ENCODE measurements around the gene SERGEF. TPM values are rescaled to one million over a fixed set of nuclear protein-coding genes. Genes with fewer than 3 reads are reported as not detected.

The SERGEF gene
- total RNA-seq, 2 experiments from 2014 or later: 44.3 to 47.2 TPM

GRCh38 chr11:17798253-17798652, 214.6 kb downstream of the SERGEF start:
- H3K27me3 Mint-ChIP-seq: no peaks in the 10 kb centered on the region
- H3K9me3 Mint-ChIP-seq: peaks cover 2% of the 10 kb centered on the region
- peaks cover 3% of the 10 kb centered on the region for H3K36me3 Mint-ChIP-seq
- no peaks in the 10 kb centered on the region for H3K4me1 Mint-ChIP-seq
- POLR2A ChIA-PET: no interaction called here
- no peak for ATAC-seq (ENCODE audit: low read depth)
- no peak overlapping the region for H3K4me3 Mint-ChIP-seq
- H3K27ac Mint-ChIP-seq: no peak overlapping the region
- DNase-seq: no peak

- Mint-ChIP-seq H3K27me3 (no peaks in the 10 kb centered on the region), H3K9me3 (peaks cover 2% of the 10 kb centered on the region)
- ATAC-seq (ENCODE audit: low read depth): no peak
Measured at GRCh38 chr11:17796154-17796553, 216.7 kb downstream of the SERGEF start.

DNA sequence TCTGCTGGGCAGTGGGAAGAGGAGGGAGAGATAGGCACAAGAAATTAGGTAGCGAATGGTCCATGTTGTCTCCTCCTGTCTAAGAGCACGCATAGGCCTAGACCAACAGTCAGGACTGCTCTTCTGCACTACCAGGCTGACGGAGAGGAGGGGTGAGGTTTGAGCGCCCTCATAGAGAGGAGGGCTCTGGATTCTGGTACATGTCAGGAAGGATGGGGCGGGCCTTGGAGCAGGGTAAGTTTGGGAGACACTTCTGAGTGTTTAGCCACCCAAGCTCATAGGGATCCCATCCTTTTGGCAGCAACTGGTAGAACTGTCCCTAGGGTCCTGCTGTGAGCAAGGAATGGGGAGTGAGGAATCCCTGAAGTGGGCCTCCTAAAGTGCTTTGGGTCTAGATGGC, 217.9 kb downstream of the SERGEF start:
- ATAC-seq (ENCODE audit: low read depth): no peak
- POLR2A ChIA-PET: no interaction called here

More at GRCh38 chr11:17796154-17796553, 216.7 kb downstream of the SERGEF start:
- H3K4me1 Mint-ChIP-seq: no peaks in the 10 kb centered on the region
- no peak overlapping the region for H3K27ac Mint-ChIP-seq
- DNase-seq: no peak
- peaks cover 3% of the 10 kb centered on the region for H3K36me3 Mint-ChIP-seq
- no peak overlapping the region for H3K4me3 Mint-ChIP-seq
- POLR2A ChIA-PET: no interaction called here

DNA sequence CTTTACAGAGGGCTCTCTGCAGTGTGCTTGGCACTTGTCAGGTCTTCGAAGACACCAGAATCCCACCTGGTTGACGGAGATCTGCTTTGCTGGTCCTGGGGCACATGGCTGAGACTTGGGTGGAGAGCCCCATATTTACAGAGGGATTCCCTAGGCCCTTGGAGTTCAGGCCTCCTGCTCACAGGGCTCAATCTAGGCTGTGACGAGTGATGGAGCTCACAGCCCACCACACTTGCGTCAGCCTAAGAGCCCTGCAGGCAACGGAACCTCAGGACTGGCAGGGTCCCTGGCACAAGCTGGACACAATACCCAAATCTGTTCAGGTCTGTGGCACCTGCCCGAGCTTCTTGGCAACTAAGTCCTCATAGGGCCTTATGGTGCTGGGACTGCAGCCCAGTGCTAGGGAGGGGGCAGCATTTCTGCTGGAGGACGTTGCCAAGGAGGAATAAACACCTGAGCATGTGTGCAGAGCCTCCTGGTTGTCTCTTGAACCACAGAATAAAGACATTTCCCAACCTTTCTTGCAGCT, 219.1 kb downstream of the SERGEF start:
- Mint-ChIP-seq H3K36me3 (no peaks in the 10 kb centered on the region), H3K4me1 (no peaks in the 10 kb centered on the region), H3K4me3 (no peak overlapping the region), H3K27ac (no peak overlapping the region), H3K27me3 (no peaks in the 10 kb centered on the region), H3K9me3 (no peaks in the 10 kb centered on the region)
- ATAC-seq (ENCODE audit: low read depth): no peak
- DNase-seq: no peak
- POLR2A ChIA-PET: no interaction called here

More for the DNA sequence above, 217.9 kb downstream of the SERGEF start:
- Mint-ChIP-seq H3K36me3 (no peaks in the 10 kb centered on the region), H3K27me3 (no peaks in the 10 kb centered on the region), H3K27ac (no peak overlapping the region), H3K4me3 (no peak overlapping the region), H3K4me1 (no peaks in the 10 kb centered on the region), H3K9me3 (no peaks in the 10 kb centered on the region)
- no peak for DNase-seq

GRCh38 chr11:17792161-17792560, 220.7 kb downstream of the SERGEF start:
- no peaks in the 10 kb centered on the region for H3K4me1 Mint-ChIP-seq
- no peaks in the 10 kb centered on the region for H3K27me3 Mint-ChIP-seq
- ATAC-seq (ENCODE audit: low read depth) (no peak), DNase-seq (no peak)
- H3K4me3 Mint-ChIP-seq: no peak overlapping the region
- no peaks in the 10 kb centered on the region for H3K9me3 Mint-ChIP-seq
- no peak overlapping the region for H3K27ac Mint-ChIP-seq
- H3K36me3 Mint-ChIP-seq: peaks cover 2% of the 10 kb centered on the region
- POLR2A ChIA-PET: no interaction called here

DNA sequence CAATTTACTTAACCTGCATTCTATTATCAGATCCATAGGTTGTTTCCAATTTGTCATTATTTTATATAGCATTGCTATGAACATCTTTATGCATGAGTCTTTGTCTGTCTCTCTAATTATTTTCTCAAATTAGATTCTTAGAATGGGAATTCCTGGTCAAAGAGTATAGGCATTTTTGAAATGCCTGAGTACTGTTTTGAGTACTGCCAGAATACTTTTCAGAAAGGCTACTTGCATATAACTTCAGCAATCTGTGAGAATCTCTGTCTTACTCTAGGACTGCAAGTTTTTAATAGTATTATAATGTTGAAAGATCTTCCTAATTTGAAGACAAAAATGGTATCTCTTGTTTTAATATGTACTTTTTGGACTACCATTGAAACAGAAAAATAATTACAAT, 221.7 kb downstream of the SERGEF start:
- POLR2A ChIA-PET: no interaction called here
- Mint-ChIP-seq H3K36me3 (peaks cover 2% of the 10 kb centered on the region), H3K4me3 (no peak overlapping the region), H3K27ac (no peak overlapping the region), H3K4me1 (no peaks in the 10 kb centered on the region), H3K27me3 (no peaks in the 10 kb centered on the region), H3K9me3 (no peaks in the 10 kb centered on the region)
- no peak for ATAC-seq (ENCODE audit: low read depth)
- no peak for DNase-seq

GRCh38 chr11:17790453-17790852, 222.4 kb downstream of the SERGEF start:
- no peaks in the 10 kb centered on the region for H3K4me1 Mint-ChIP-seq
- POLR2A ChIA-PET: no interaction called here
- peaks cover 3% of the 10 kb centered on the region for H3K36me3 Mint-ChIP-seq
- no peak for ATAC-seq (ENCODE audit: low read depth)
- no peaks in the 10 kb centered on the region for H3K27me3 Mint-ChIP-seq
- DNase-seq: no peak
- H3K9me3 Mint-ChIP-seq: no peaks in the 10 kb centered on the region
- no peak overlapping the region for H3K4me3 Mint-ChIP-seq
- H3K27ac Mint-ChIP-seq: no peak overlapping the region

DNA sequence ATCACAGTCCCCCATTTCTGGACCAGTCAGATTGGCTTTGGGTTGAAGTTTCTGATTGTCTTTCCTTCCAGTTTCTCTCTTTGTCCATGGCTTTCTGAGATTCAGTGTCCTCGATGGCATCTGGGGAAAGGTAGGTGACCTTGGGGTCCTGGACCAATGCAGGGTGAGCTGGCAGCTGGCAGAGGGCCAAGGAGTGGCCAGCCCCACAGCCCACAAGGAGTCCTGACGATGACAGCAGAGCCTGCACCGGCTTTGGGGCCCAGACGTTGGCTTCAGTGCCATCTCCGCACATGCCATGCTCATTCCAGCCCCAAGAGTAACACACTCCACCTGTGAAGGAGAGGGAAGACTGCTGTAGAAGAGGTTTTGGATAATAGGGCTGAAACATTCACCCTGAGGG, 224.8 kb downstream of the SERGEF start:
- DNase-seq (no peak), ATAC-seq (ENCODE audit: low read depth) (no peak)
- H3K4me3 Mint-ChIP-seq: no peak overlapping the region

GRCh38 chr11:17786824-17787525, 225.9 kb downstream of the SERGEF start:
- no peak for DNase-seq
- Mint-ChIP-seq H3K27ac (no peak overlapping the region), H3K4me1 (no peaks in the 10 kb centered on the region), H3K4me3 (no peak overlapping the region), H3K9me3 (no peaks in the 10 kb centered on the region), H3K36me3 (peaks cover 3% of the 10 kb centered on the region), H3K27me3 (no peaks in the 10 kb centered on the region)
- no peak for ATAC-seq (ENCODE audit: low read depth)
- POLR2A ChIA-PET: no interaction called here

More for the DNA sequence above, 224.8 kb downstream of the SERGEF start:
- no peak overlapping the region for H3K27ac Mint-ChIP-seq
- no peaks in the 10 kb centered on the region for H3K27me3 Mint-ChIP-seq
- no peaks in the 10 kb centered on the region for H3K4me1 Mint-ChIP-seq
- H3K9me3 Mint-ChIP-seq: no peaks in the 10 kb centered on the region
- peaks cover 3% of the 10 kb centered on the region for H3K36me3 Mint-ChIP-seq
- POLR2A ChIA-PET: no interaction called here

DNA sequence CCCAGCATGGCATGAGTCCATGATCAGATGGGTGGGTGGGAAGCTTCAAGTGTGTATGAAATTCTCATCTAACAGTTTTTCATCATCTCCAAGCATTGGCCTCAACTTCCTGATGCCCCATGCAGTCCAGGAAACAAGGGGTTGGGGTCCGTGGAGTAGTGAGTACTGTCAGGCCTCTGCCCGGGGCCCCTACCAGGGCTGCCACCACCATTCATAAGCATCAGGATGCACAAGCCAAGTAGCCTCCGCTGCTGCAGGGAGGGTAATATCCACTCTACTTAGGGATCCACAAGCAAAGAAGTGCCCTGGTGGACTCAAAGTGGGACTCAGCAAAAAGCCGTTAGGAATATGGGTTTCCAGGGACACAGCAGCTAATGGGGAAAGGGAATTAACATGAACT, 229.0 kb downstream of the SERGEF start:
- no peak for ATAC-seq (ENCODE audit: low read depth)
- POLR2A ChIA-PET: no interaction called here

GRCh38 chr11:17782603-17783337, 230.1 kb downstream of the SERGEF start:
- Mint-ChIP-seq H3K27me3 (no peaks in the 10 kb centered on the region), H3K4me3 (no peak overlapping the region), H3K36me3 (peaks cover 3% of the 10 kb centered on the region), H3K27ac (no peak overlapping the region), H3K9me3 (no peaks in the 10 kb centered on the region), H3K4me1 (no peaks in the 10 kb centered on the region)
- ATAC-seq (ENCODE audit: low read depth): no peak
- POLR2A ChIA-PET: no interaction called here
- DNase-seq: no peak

More for the DNA sequence above, 229.0 kb downstream of the SERGEF start:
- DNase-seq: no peak
- H3K4me1 Mint-ChIP-seq: no peaks in the 10 kb centered on the region
- peaks cover 3% of the 10 kb centered on the region for H3K36me3 Mint-ChIP-seq
- no peaks in the 10 kb centered on the region for H3K9me3 Mint-ChIP-seq
- H3K27me3 Mint-ChIP-seq: no peaks in the 10 kb centered on the region
- no peak overlapping the region for H3K27ac Mint-ChIP-seq
- no peak overlapping the region for H3K4me3 Mint-ChIP-seq

DNA sequence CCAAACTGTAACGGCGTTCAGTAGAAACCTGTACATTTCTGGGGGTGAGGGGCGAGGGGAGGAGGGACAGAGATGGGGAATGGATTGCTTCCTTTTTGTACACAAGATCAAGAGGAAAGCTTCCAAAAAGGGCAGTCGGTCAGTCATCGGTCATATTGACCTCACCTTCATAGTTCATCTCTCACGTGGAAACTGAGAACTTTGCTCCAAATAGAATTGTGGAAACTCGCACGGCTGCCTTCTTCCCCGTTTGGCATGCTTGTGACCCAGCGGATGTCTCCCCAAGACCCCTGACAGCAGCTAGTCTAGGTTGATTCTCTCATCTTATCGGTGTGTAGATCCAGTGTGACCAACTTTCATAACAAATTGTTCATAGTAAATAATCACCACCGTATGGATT, 230.7 kb downstream of the SERGEF start:
- no peak overlapping the region for H3K27ac Mint-ChIP-seq
- H3K4me3 Mint-ChIP-seq: no peak overlapping the region
- H3K9me3 Mint-ChIP-seq: no peaks in the 10 kb centered on the region
- no peaks in the 10 kb centered on the region for H3K27me3 Mint-ChIP-seq
- H3K36me3 Mint-ChIP-seq: peaks cover 1% of the 10 kb centered on the region
- DNase-seq (no peak), ATAC-seq (ENCODE audit: low read depth) (no peak)
- POLR2A ChIA-PET: no interaction called here
- H3K4me1 Mint-ChIP-seq: no peaks in the 10 kb centered on the region

- H3K9me3 Mint-ChIP-seq: no peaks in the 10 kb centered on the region
- POLR2A ChIA-PET: no interaction called here
- H3K4me3 Mint-ChIP-seq: no peak overlapping the region
- H3K36me3 Mint-ChIP-seq: peaks cover 1% of the 10 kb centered on the region
- ATAC-seq (ENCODE audit: low read depth) (no peak), DNase-seq (no peak)
- no peaks in the 10 kb centered on the region for H3K4me1 Mint-ChIP-seq
- H3K27me3 Mint-ChIP-seq: no peaks in the 10 kb centered on the region
- H3K27ac Mint-ChIP-seq: no peak overlapping the region
Measured at GRCh38 chr11:17781626-17782025, 231.2 kb downstream of the SERGEF start.

GRCh38 chr11:17781221-17781620, 231.6 kb downstream of the SERGEF start:
- Mint-ChIP-seq H3K4me1 (no peaks in the 10 kb centered on the region), H3K9me3 (no peaks in the 10 kb centered on the region)
- DNase-seq: no peak

More at GRCh38 chr11:17781221-17781620, 231.6 kb downstream of the SERGEF start:
- ATAC-seq (ENCODE audit: low read depth): no peak
- Mint-ChIP-seq H3K4me3 (no peak overlapping the region), H3K27me3 (no peaks in the 10 kb centered on the region), H3K27ac (no peak overlapping the region), H3K36me3 (peaks cover 1% of the 10 kb centered on the region)
- POLR2A ChIA-PET: no interaction called here

Measured in activated naive CD8-positive, alpha-beta T cell treated with anti-CD3 and anti-CD28 coated beads, Interleukin-2, amount 10 ng/mL, durations not matched to agents 7 days and 5 days (primary cell).